Right lobe of liver (tissue), 6 donors: ENCODE data around the gene SPNS2. TPM values are rescaled to one million over a fixed set of nuclear protein-coding genes. Genes with fewer than 3 reads are reported as not detected.

Source experiments
- ATAC-seq, 4 donors: fragments of 200-7000 bp; cut with Tn5 transposase; one replicate each; pipeline ENCODE4 v1.9.1; 2020; ENCODE audit warnings: mild to moderate bottlenecking in 4 of 4, moderate library complexity in 4 of 4
- DNase-seq, 3 donors: peaks; one replicate each; pipeline ENCODE4 v3.0.0-alpha.2; 2020
- H3K27ac ChIP-seq, 3 donors: fragments of 200-600 bp; one replicate each; pipeline ENCODE4 v1.8.0; 2022
- H3K27me3 ChIP-seq, 2 donors: fragments of 200-600 bp; one replicate each; pipeline ENCODE4 v1.8.0; 2022
- H3K36me3 ChIP-seq, 4 donors: fragments of 200-600 bp; sonication (generic) in 1 of 4; one replicate each; pipeline versions ENCODE4 v1.5.1 to v1.8.0; 2017 to 2022; ENCODE audit warnings: control low read depth in 1 of 4
- H3K4me1 ChIP-seq, 4 donors: fragments of 200-600 bp; sonication (generic) in 1 of 4; one replicate each; pipeline versions ENCODE4 v1.5.1 to v1.8.0; 2017 to 2022; ENCODE audit warnings: control low read depth in 1 of 4
- H3K4me3 ChIP-seq, 3 donors: fragments of 200-600 bp; one replicate each; pipeline ENCODE4 v1.8.0; 2022
- H3K9me3 ChIP-seq, 4 donors: fragments of 200-600 bp; sonication (generic) in 1 of 4; one replicate each; pipeline versions ENCODE4 v1.5.1 to v1.8.0; 2017 to 2022; ENCODE audit warnings: control low read depth in 1 of 4
- CTCF ChIP-seq, 4 donors: fragments of 200-600 bp in 3 of 4; fragments of 450-650 bp in 1 of 4; IDR thresholded peaks; one replicate each; pipeline versions ENCODE4 v1.5.1 to v1.8.0; 2016 to 2022; ENCODE audit warnings: antibody characterized with exemption in 4 of 4, mild to moderate bottlenecking in 2 of 4
- POLR2A ChIP-seq: fragments of 450-650 bp; IDR thresholded peaks from one replicate; pipeline ENCODE4 v1.6.1; 2017; ENCODE audit warnings: antibody characterized with exemption, mild to moderate bottlenecking
- WGBS: methylation state at CpG from one replicate; pipeline ENCODE4 v1.1.6; 2018; ENCODE audit warnings: low coverage, low lambda C conversion rate; ENCODE audit not compliant: insufficient coverage; ENCODE audit errors: missing lambda C conversion rate; 5-methylcytosine and 5-hydroxymethylcytosine counted together
- intact Hi-C, 2 donors: fragments of 100-400 bp; cut with DNase I; formaldehyde crosslinking; loops; one replicate each; pipeline versions ENCODE4 v1.11.2 to v1.14.1; 2022
- total RNA-seq, 6 experiments: library from RNA; depleted of rRNA in 2 of 6; stranded (reverse); fragments of >200 nt in 2 of 6; fragmentation: NEBNext Ultra II Directional in 3 of 6; extraction: Animal tissue kit (Norgen Biotek cat#: 25700) in 3 of 6; gene quantifications; one replicate each; pipeline versions ENCODE4 v1.1.0 to v1.2.4, GENCODE V29; 2016 to 2023
- donor health status: DM: no; HTN: yes; CAD: no.
- donor health status: DM: no; HTN: no; CAD: no.
- donor health status: DM: no; HTN: no; CAD: no.
- donor health status: DM: no; HTN: yes; CAD: no.
- donor health status: DM: no; HTN: yes; CAD: no.

SPNS2 gene
- total RNA-seq, 6 experiments from 2014 or later: 3.0 to 12.4 (median 7.3) TPM

- DNase-seq (no peak), ATAC-seq (no peak)
- H3K27me3 ChIP-seq: no peaks in the 10 kb centered on the region
- intact Hi-C loops: no loop called here
- TF ChIP-seq POLR2A: no peak
- no peak for TF ChIP-seq CTCF (IDR thresholded peaks at IDR 0.05)
- no peak overlapping the region for H3K4me3 ChIP-seq
- no peaks in the 10 kb centered on the region for H3K4me1 ChIP-seq
- H3K36me3 ChIP-seq: no peaks in the 10 kb centered on the region
- no peaks in the 10 kb centered on the region for H3K9me3 ChIP-seq
- 88% methylated on average over 5 of the region's 11 CpGs for WGBS
- no peak overlapping the region for H3K27ac ChIP-seq
Measured at GRCh38 chr17:4514779-4515178, 16.1 kb downstream of the SPNS2 start.

GRCh38 chr17:4515501-4515900 is 16.8 kb downstream of the SPNS2 start:
- WGBS: 84% methylated on average over 3 of the region's 5 CpGs
- ATAC-seq: no peak
- H3K36me3 ChIP-seq: no peaks in the 10 kb centered on the region
- DNase-seq: no peak
- no peaks in the 10 kb centered on the region for H3K9me3 ChIP-seq
- no peak for TF ChIP-seq POLR2A
- TF ChIP-seq CTCF (IDR thresholded peaks at IDR 0.05): no peak
- H3K4me3 ChIP-seq: no peak overlapping the region
- no peaks in the 10 kb centered on the region for H3K4me1 ChIP-seq
- intact Hi-C loops: no loop called here
- H3K27me3 ChIP-seq: no peaks in the 10 kb centered on the region
- H3K27ac ChIP-seq: no peak overlapping the region

- H3K4me1 ChIP-seq: no peaks in the 10 kb centered on the region
- TF ChIP-seq CTCF (IDR thresholded peaks at IDR 0.05) (no peak), POLR2A (no peak)
- no peak overlapping the region for H3K4me3 ChIP-seq
- DNase-seq: no peak
- intact Hi-C loops: no loop called here
- ATAC-seq: no peak
- H3K27me3 ChIP-seq: no peaks in the 10 kb centered on the region
- H3K9me3 ChIP-seq: no peaks in the 10 kb centered on the region
- H3K36me3 ChIP-seq: no peaks in the 10 kb centered on the region
- H3K27ac ChIP-seq: no peak overlapping the region
- 82% methylated on average over 11 of the region's 11 CpGs for WGBS
Measured at GRCh38 chr17:4516735-4517134, 18.1 kb downstream of the SPNS2 start.

GRCh38 chr17:4518901-4519300 is 20.2 kb downstream of the SPNS2 start:
- peak overlapping the region; percentile 15 to 75 (median 40) for H3K27ac ChIP-seq

More at GRCh38 chr17:4518901-4519300, 20.2 kb downstream of the SPNS2 start:
- H3K4me1 ChIP-seq: no peaks in the 10 kb centered on the region
- no CpG with 5 or more reads among the region's 10 CpGs for WGBS
- intact Hi-C loops: no loop called here
- no peaks in the 10 kb centered on the region for H3K9me3 ChIP-seq
- H3K4me3 ChIP-seq: no peak overlapping the region
- TF ChIP-seq CTCF (IDR thresholded peaks at IDR 0.05) (no peak), POLR2A (no peak)
- DNase-seq: no peak
- H3K27me3 ChIP-seq: no peaks in the 10 kb centered on the region
- H3K36me3 ChIP-seq: no peaks in the 10 kb centered on the region
- ATAC-seq: peak; percentile 4 to 16 (median 6)
